SIG-M5 treated with dmso at 0.1 percent for 504 hours (cell line): ENCODE data around the gene FAM210A.

Experiments
- DNase-seq: peaks from one replicate; lab custom pipeline; 2025; ENCODE audit not compliant: unreplicated experiment; lab: John Stamatoyannopoulos, UW

The FAM210A gene

GRCh38 chr18:13623348-13623747 is 103.0 kb downstream of the FAM210A start:
- DNase-seq: no peak

GRCh38 chr18:13622751-13623150 is 103.6 kb downstream of the FAM210A start:
- no peak for DNase-seq

GRCh38 chr18:13621886-13622619 is 104.3 kb downstream of the FAM210A start:
- DNase-seq: no peak

DNA sequence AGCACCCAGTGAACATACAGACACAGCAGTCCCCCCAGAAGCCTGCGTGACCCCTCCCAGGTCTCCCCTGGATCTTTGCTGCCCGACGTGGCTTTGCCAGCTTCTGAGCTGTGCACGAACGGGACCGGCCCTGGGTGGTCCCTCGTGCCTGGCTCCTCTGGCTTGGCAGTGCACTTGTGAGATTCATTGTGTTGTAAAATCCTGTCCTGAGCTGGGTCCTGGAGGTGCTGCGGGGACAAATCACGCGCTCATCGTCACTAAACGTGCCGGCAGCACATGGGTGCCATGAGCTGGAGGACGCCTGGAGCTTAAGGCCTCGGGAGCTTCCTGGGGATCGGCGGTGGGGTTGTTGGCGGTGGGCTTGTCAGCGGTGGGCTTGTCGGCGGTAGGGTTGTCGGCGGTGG is 104.9 kb downstream of the FAM210A start:
- DNase-seq: no peak

DNA sequence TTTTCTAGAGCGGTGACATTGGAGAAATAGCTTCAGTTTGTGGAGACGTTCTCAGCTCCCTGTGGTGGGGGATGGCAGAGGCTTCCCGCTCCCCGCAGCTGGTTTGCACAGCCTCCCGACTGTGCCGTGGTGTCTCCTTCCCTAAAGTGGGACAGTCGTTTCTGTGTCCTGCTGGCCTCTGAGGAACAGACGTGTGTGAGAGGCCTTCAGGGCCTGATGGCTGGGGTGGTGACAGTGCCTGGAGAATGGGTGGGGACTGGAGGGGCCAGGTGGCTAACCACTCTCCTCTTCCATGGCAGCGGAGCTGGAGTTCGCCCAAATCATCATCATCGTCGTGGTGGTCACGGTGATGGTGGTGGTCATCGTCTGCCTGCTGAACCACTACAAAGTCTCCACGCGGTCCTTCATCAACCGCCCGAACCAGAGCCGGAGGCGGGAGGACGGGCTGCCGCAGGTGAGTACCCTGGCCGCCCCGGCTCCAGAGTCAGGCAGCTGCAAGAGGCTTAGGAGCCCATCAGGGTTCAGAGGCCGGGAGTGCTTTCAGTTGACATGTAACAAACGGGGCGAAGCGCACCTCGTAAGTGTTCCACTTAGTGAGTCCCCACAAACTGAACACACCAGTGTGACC is 105.4 kb downstream of the FAM210A start:
- DNase-seq: no peak

DNA sequence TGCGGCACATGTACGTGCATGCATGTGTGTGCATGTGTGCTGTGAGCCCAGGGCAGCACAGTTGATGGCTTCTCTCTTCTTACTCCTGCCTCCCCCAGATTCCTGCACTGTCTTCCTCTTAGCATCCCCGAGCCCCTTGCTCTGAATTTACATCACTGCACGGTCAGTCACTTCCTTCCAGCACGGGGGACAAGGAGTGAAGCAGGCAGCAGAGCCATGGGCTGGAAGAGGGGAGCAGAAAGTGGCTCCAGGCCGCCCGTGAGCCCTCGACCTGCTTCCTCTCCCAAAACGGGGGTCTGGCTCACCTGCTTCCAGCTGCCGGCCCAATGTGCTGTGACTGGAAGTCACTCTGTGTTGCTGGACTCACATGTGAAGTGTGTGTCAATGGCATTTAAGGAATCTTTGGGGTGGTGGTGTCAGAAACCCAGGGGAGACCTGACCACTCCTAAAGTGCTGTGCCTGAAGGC is 106.1 kb downstream of the FAM210A start:
- DNase-seq: no peak

DNA sequence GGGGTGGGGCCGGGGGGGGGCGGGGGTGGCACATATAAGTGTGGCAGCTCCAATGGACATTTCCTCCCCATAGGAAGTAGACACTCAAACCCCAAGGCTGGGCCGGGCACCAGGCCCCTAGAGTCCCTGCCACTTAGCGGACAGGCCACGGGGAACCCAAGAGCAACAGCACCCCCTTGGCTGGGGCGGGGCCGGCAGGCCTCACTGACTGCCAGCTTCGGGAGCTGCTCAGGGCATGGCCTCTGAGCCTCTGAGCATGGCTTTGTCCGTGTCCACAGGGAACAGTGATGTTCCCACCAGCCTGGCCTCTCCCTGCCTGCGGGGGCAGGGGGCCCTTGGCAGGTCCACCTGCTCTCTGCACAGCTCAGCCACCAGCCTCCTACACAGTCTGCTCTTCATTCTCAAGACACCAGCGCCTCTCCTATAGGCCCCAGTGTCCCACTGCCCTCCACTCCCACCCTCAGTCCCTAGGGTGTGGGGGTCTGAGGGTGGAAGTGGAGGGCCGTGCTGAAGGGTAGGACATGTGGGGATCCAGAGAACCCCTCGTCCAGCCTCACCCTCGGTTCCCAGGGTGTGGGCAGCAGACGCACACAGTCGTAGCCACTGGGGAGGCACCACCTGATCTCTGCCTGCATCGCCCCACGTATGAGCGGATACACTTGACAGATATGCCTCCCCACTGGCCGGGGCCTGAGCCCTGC is 106.7 kb downstream of the FAM210A start:
- DNase-seq: no peak

DNA sequence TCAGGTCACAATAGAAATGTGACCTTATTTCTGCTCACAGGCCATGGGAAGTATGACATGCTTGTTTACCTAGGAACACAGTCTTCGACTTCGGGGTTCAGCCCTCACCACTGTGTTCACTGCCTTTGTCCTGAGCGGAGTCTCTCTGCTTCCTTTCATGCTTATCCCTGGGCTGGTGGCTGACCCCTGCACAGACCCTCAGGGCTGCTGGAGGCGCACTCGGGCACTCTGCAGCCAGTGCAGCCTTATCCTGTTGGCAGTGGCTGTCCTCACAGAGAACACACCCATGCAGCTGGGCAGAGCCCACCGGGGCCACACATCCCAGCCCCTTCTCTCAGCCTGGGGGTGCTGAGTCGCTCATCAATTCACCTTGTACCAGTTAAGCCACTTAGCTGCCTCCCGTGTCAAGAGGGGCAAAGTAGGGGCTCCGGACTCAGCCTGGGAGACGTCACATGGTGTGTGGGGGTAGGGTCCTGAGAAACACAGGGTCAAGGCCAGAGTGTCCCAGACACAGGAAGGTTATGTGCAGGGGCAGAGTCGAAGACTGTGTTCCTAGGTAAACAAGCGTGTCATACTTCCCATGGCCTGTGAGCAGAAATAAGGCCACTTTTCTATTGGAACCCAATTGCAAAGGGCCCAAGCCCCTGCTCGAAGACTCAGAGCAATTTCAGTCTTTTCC is 107.5 kb downstream of the FAM210A start:
- DNase-seq: no peak

DNA sequence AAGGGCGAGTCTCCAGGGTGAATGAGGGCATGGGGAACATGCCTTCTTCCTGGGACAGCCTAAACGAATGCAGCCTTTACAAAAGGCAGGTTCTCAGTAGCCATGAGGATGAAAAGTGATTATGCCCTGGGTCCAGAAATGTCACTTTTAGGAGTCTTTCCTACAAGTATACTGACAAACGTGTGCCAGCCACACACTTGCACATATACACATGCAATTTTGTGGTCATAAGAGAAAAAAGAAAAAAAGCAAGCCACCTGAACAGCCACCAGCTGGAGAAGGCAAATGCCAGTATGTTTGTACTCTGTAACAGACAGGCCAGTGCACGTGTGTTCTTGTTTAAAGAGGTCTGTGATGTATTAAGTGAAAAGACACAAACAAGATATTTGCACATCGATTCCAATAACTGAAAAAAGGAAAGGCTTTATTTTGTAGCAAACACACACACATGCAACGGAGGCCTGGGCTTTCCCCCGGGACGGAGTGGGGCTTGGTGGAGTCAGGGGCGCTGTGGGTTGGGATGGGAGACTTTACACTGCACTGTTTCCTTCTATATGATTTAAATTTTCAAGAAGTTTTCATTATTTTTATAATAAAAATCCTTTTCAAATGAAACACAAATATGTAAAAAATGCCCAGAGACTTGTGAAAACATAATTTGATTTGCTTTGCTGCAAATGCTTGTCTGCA is 108.4 kb downstream of the FAM210A start:
- no peak for DNase-seq

- no peak for DNase-seq
Measured at GRCh38 chr18:13616525-13617035, 109.8 kb downstream of the FAM210A start.

- DNase-seq: no peak
Measured at GRCh38 chr18:13616041-13616440, 110.3 kb downstream of the FAM210A start.

DNA sequence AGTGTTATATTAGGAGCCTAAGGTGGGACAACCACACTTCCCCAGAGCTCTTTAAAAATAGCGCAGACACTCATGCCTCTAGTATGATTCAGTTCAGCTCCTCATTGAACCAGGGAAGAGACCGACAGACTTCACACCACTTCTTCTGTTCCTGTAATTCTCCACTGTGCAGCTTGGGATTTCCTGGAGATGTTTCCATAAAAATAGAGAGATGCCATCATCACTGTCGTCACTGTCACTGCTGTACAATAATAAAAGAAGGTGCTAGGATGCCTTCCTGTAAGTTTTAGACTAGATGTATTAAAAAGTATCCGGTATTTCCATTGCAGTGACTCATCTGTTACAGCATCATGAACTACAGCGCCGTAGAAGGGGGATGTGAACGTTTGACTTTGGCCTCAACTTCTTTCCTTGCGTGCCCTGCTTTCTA is 110.9 kb downstream of the FAM210A start:
- peak; percentile 42 for DNase-seq

DNA sequence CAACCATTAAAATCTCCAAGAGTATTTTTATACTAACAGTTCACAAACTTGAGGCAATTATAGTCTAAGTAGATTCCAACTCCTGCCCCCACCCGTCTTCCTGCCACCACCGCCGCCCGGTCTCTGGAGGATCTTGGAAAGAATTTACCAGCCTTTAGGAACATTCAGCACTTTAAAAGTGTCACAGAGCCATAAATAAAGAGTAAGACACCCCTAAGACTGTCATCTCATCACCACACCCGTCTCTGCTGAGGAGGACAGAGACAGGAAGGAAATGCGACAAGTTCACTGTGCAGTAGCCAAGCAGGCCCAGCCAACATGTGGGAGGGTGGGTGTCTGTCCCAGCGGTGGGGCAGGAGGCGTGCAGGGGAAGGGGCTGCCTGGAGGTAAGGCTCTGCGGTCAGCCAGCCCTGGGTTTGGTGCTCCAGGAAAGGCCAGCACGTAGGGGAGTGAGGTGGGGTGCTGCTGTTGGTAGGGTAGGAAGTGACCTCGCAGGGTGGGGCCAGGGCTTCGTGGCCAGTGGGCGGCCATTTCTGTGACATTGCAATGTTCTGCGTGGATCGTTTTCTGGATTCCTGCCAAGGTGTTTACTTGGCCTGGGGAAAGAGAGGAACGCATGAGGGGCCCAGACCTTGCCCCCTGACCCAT is 111.6 kb downstream of the FAM210A start:
- DNase-seq: no peak

DNA sequence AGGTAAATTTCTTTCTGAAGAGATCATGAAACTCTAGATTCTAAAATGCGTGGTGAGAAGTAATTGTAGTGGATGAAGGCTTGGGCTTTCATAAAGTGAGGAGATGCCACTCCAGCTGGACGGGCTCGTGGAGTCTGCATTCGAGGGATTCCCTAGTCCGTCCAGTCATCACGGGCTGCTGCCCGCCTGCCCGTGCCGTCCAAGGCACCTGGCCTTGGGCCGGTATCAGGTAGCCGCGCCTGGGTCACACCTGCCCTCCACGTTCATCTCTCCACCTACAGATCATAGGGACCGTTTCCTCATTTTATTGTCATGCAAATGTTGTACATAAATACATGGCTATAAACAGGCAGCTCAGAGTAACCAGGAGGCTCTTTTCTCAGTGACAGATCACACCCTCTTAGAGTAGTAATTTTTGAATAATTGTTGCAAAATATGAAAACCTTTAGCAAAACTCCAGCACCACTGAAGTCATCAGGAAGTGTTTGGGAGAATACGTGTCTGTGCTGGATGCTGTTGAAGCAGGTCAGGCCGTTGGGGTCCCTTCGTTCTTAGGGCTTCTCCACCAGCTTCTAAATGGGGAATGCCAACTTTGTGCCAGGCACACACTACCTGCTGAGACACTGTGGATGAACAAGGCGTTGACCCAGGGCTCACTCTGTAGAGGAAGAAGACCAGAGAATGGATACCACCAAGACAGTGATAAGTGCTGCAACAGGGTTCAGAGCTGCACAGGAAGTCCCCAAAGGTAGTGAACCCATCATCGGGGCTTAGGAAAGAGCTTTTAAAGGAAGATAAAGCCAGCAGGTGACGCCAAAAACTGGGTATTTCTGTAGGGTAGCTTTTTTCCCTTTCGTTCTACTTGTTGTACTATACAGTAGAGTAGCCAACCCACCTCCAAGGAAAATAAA is 112.5 kb downstream of the FAM210A start:
- no peak for DNase-seq
